Subcutaneous abdominal adipose tissue (tissue), 5 donors: ENCODE measurements around the gene CDA.

ENCODE experiments used
- H3K27ac ChIP-seq: one replicate; pipeline ENCODE4 v1.7.0; 2013; ENCODE audit warnings: low read depth, mild to moderate bottlenecking, inconsistent platforms, low read length, moderate library complexity
- H3K27me3 ChIP-seq, 5 donors: one replicate each; pipeline ENCODE4 v1.7.0; 2013; ENCODE audit warnings: low read length in 5 of 5, inconsistent platforms in 1 of 5; ENCODE audit not compliant: control insufficient read depth in 5 of 5, insufficient read depth in 4 of 5
- H3K36me3 ChIP-seq, 5 donors: one replicate each; pipeline ENCODE4 v1.7.0; 2013; ENCODE audit warnings: low read length in 5 of 5; ENCODE audit not compliant: control insufficient read depth in 5 of 5, insufficient read depth in 5 of 5
- H3K4me1 ChIP-seq, 5 donors: one replicate each; pipeline ENCODE4 v1.7.0; 2013; ENCODE audit warnings: low read length in 5 of 5, mild to moderate bottlenecking in 3 of 5, moderate library complexity in 1 of 5; ENCODE audit not compliant: control insufficient read depth in 5 of 5, insufficient read depth in 5 of 5
- H3K4me3 ChIP-seq, 5 donors: one replicate each; pipeline ENCODE4 v1.7.0; 2013; ENCODE audit warnings: low read length in 5 of 5, low read depth in 1 of 5
- H3K9ac ChIP-seq, 5 donors: one replicate each; pipeline ENCODE4 v1.7.0; 2013; ENCODE audit warnings: low read length in 5 of 5, mild to moderate bottlenecking in 4 of 5, moderate library complexity in 3 of 5
- H3K9me3 ChIP-seq, 5 donors: one replicate each; pipeline ENCODE4 v1.7.0; 2013; ENCODE audit warnings: low read length in 5 of 5; ENCODE audit not compliant: control insufficient read depth in 5 of 5
- donor health status: healthy.
- donor health status: healthy.
- donor health status: healthy.
- donor health status: healthy.
- donor health status: healthy.

CDA gene

DNA sequence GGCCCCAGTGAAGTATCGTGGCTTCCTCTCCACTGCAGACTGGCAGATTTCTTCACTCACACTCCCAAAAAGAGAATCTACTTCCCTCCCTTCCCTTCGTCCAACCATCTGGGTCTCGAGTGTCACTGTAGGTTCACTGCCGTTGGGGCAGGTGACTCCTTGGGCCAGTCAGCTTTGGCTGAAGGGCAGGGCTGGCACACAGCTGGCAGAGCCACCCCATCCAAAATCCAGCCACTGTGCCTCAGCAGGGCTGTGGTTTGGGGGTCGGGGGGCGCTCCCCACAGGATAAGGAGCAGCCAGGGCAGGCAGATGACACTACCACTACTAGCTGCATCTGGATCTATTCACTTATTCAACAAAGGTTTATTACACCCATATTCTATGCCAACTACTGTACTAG lies 54.2 kb downstream of the CDA start:
- peaks cover 11 to 87% (median 76%) of the 10 kb centered on the region in 5 donors for H3K36me3 ChIP-seq
- no peaks in the 10 kb centered on the region for H3K4me1 ChIP-seq
- no peaks in the 10 kb centered on the region for H3K9me3 ChIP-seq
- no peaks in the 10 kb centered on the region for H3K27me3 ChIP-seq
- no peak overlapping the region for H3K4me3 ChIP-seq
- no peak overlapping the region for H3K9ac ChIP-seq
- no peak overlapping the region for H3K27ac ChIP-seq

DNA sequence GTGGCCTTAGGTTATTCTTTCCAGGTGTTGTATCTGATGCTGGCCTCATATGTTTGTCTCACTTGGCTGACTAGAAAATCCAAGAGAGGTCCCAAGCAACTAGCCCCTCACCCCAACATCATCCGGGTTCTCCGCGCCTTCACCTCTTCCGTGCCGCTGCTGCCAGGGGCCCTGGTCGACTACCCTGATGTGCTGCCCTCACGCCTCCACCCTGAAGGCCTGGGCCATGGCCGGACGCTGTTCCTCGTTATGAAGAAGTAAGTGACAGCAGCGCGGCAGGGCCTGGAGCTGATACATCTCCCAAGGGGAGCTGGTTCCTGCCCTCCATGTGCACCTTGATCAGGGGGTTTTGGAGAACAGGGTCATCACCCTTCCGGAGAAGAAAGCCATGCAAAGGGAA lies 55.5 kb downstream of the CDA start:
- H3K9me3 ChIP-seq: no peaks in the 10 kb centered on the region
- H3K27me3 ChIP-seq: no peaks in the 10 kb centered on the region
- H3K4me1 ChIP-seq: no peaks in the 10 kb centered on the region
- no peak overlapping the region for H3K4me3 ChIP-seq
- H3K9ac ChIP-seq: no peak overlapping the region
- no peak overlapping the region for H3K27ac ChIP-seq
- peaks cover 11 to 87% (median 76%) of the 10 kb centered on the region in 5 donors for H3K36me3 ChIP-seq

DNA sequence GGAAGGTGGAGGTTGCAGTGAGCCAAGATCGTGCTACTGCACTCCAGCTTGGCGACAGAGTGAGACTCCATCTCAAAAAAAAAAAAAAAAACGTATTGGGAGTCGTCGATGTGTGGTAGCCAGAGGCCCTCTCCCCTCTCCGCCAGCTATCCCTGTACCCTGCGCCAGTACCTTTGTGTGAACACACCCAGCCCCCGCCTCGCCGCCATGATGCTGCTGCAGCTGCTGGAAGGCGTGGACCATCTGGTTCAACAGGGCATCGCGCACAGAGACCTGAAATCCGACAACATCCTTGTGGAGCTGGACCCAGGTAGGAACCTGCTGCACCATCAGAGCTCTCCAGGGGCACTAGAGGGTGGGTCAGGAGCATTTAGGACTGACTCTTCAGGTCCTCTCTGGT lies 56.5 kb downstream of the CDA start:
- Histone ChIP-seq H3K27ac (no peak overlapping the region), H3K9me3 (no peaks in the 10 kb centered on the region), H3K9ac (no peak overlapping the region), H3K27me3 (no peaks in the 10 kb centered on the region), H3K36me3 (peaks cover 15 to 89% (median 77%) of the 10 kb centered on the region in 5 donors), H3K4me3 (no peak overlapping the region), H3K4me1 (no peaks in the 10 kb centered on the region)

DNA sequence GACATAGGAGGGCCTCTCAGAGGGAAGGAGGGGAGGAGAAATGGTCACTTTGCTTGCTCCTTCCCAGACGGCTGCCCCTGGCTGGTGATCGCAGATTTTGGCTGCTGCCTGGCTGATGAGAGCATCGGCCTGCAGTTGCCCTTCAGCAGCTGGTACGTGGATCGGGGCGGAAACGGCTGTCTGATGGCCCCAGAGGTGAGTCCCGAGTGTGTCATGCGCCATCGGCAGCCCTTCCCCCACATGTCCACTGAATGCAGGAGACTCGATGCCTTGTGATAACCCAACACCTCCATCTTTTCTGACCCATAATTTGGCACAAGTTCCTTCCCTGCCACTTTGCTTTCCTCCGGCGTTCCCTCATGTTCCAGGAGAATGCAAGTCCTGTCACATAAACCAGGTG lies 59.5 kb downstream of the CDA start:
- Histone ChIP-seq H3K9me3 (no peaks in the 10 kb centered on the region), H3K9ac (no peak overlapping the region), H3K27me3 (no peaks in the 10 kb centered on the region), H3K4me3 (no peak overlapping the region), H3K4me1 (no peaks in the 10 kb centered on the region), H3K27ac (no peak overlapping the region), H3K36me3 (peaks cover 14 to 87% (median 77%) of the 10 kb centered on the region in 5 donors)

GRCh38 chr1:20648946-20649345 lies 60.0 kb downstream of the CDA start:
- Histone ChIP-seq H3K4me1 (peaks cover 0 to 1% (median 0%) of the 10 kb centered on the region in 5 donors), H3K27ac (no peak overlapping the region), H3K27me3 (no peaks in the 10 kb centered on the region), H3K36me3 (peaks cover 12 to 88% (median 79%) of the 10 kb centered on the region in 5 donors), H3K4me3 (no peak overlapping the region), H3K9me3 (no peaks in the 10 kb centered on the region), H3K9ac (no peak overlapping the region)

GRCh38 chr1:20652300-20652699 lies 63.4 kb downstream of the CDA start:
- no peak overlapping the region for H3K4me3 ChIP-seq
- H3K27ac ChIP-seq: no peak overlapping the region
- H3K4me1 ChIP-seq: peaks cover 0 to 7% (median 0%) of the 10 kb centered on the region in 5 donors
- no peaks in the 10 kb centered on the region for H3K27me3 ChIP-seq
- no peak overlapping the region for H3K9ac ChIP-seq
- H3K36me3 ChIP-seq: peaks cover 8 to 98% (median 89%) of the 10 kb centered on the region in 5 donors
- no peaks in the 10 kb centered on the region for H3K9me3 ChIP-seq

DNA sequence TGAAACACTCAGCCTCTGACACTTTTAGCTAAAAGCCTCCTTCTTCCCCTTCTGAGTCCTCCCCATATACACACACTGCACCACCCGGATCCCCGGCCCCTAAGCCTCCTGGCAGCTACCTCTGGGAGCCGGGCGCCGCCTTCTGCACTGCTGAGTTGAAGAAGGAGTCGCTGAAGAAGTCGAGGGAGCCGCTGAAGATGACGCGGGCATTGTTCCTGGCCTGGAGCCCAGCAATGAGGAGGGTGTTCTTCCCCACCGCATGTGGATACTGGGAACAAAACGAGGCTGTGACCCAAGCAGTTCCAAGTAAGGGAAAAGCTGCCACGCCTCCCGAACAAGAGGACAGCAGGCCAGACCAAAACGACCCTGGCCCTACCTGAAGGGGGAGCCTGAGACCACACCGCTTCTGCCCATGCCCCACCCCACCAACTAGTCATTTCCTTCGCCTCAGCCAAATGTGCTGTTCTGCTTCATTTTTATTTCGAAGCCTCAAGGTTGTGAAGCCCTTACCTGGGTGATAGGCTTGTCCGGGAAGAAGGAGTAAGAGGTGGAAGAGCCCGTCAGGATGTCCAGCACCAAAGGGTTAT lies 65.3 kb downstream of the CDA start:
- H3K27me3 ChIP-seq: no peaks in the 10 kb centered on the region
- no peak overlapping the region for H3K27ac ChIP-seq
- peaks cover 8 to 90% (median 82%) of the 10 kb centered on the region in 5 donors for H3K36me3 ChIP-seq
- no peak overlapping the region for H3K4me3 ChIP-seq
- H3K9ac ChIP-seq: no peak overlapping the region
- peaks cover 0 to 8% (median 0%) of the 10 kb centered on the region in 5 donors for H3K4me1 ChIP-seq
- no peaks in the 10 kb centered on the region for H3K9me3 ChIP-seq

- H3K27ac ChIP-seq: no peak overlapping the region
- peaks cover 5 to 33% (median 20%) of the 10 kb centered on the region in 5 donors for H3K4me1 ChIP-seq
- H3K9ac ChIP-seq: no peak overlapping the region
- no peaks in the 10 kb centered on the region for H3K9me3 ChIP-seq
- H3K4me3 ChIP-seq: no peak overlapping the region
- H3K27me3 ChIP-seq: no peaks in the 10 kb centered on the region
- H3K36me3 ChIP-seq: peaks cover 0 to 63% (median 57%) of the 10 kb centered on the region in 5 donors
Observed at GRCh38 chr1:20657024-20657423, 68.1 kb downstream of the CDA start.

DNA sequence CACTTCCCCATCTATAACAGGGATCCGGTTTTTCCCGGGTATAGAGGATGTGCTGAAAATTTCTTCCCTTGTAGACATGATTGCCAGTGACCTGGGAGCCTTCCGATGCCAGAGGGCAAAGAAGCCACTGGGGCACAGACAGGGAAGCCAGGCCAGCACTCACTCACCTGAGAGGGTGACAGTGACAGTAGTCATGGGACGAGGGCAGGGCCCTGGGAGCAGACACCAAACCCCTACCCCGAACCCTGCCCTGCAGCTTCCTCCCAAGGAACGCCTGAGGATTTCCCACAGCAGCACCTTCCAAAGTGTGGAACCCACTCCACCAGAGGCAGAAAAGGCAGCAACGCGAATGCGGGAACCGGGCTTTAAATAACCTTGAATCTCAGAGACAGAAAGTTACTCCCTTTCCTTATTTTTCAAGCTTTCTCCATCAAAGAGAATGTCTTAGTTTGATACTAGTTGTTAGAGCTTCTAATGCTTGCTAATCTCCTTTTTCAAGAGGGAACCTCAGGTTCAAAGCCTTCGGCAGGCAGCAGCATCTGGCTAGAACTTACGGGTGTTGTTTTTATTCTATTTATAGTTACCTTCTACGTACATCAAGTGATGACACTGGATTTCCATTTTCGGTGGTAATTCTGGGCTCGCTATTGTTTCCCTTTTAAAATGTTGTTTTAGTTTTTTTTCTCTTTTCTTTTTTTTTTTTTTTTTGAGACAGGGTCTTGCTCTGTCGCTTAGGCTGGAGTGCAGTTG lies 69.4 kb downstream of the CDA start:
- Histone ChIP-seq H3K4me3 (no peak overlapping the region), H3K9me3 (no peaks in the 10 kb centered on the region), H3K27ac (no peak overlapping the region), H3K9ac (no peak overlapping the region), H3K4me1 (peaks cover 5 to 36% (median 23%) of the 10 kb centered on the region in 5 donors), H3K36me3 (peaks cover 0 to 49% (median 43%) of the 10 kb centered on the region in 5 donors), H3K27me3 (no peaks in the 10 kb centered on the region)

GRCh38 chr1:20660363-20660762 lies 71.5 kb downstream of the CDA start:
- H3K27ac ChIP-seq: peak overlapping the region; percentile 60
- H3K27me3 ChIP-seq: no peaks in the 10 kb centered on the region
- H3K36me3 ChIP-seq: peaks cover 0 to 30% (median 27%) of the 10 kb centered on the region in 5 donors
- peak overlapping the region; percentile 35 to 86 (median 80) for H3K9ac ChIP-seq
- H3K4me1 ChIP-seq: peaks cover 5 to 30% (median 23%) of the 10 kb centered on the region in 5 donors
- H3K4me3 ChIP-seq: peak overlapping the region; percentile 79 to 97 (median 97)
- no peaks in the 10 kb centered on the region for H3K9me3 ChIP-seq
